Bladder microvascular endothelial cell (primary cell): ENCODE measurements around the gene PAMR1. TPM values are rescaled to one million over a fixed set of nuclear protein-coding genes. Genes with fewer than 3 reads are reported as not detected.

Source experiments
- total RNA-seq: library from RNA; depleted of rRNA; stranded (reverse); fragments of >200 nt; gene quantifications from 2 replicates; pipeline ENCODE4 v1.2.3, GENCODE V29; 2014

Gene PAMR1
- 0.25 and 0.65 TPM in 2 replicates for total RNA-seq

GRCh38 chr11:35525501-35526175 lies at the start of gene PAMR1:
PAMR1 (minus strand) TSS chr11:35525616; CDS start chr11:35525585, 31 bp downstream.

GRCh38 chr11:35419184-35419829 lies 106.1 kb downstream of the PAMR1 start, which contains the start of gene SLC1A2:
SLC1A2 (minus strand) TSS chr11:35419558; CDS start chr11:35418966, 592 bp downstream.

Other genes with a start within 250 kb of the PAMR1 start
- gene SLC1A2, start 106.1 kb downstream of the PAMR1 start, total RNA-seq = not detected in 2 replicates
- gene FJX1, start 92.8 kb upstream of the PAMR1 start, total RNA-seq = 13.9 and 40.0 TPM in 2 replicates
- 7.8 and 17.5 TPM in 2 replicates for gene TRIM44, start 137.2 kb upstream of the PAMR1 start, total RNA-seq